Dendritic cell treated with granulocyte-macrophage colony-stimulating factor and Interleukin-4, amounts not matched to agents 40 ng/mL and 50 ng/mL, for 4 days (primary cell): Measurements from ENCODE around the gene DCAF6.
"Not testable (repeated sequence)": the region's sequence is repeated elsewhere in the genome, so short reads cannot be mapped to it uniquely, and the experiment has no call there.

Source experiments
- H3K27ac Mint-ChIP-seq: one replicate; pipeline ENCODE4 v1.8.0; 2022; ENCODE audit warnings: mild to moderate bottlenecking, mixed read lengths
- H3K27me3 Mint-ChIP-seq: one replicate; pipeline ENCODE4 v1.8.0; 2022; ENCODE audit warnings: mild to moderate bottlenecking, mixed read lengths
- H3K36me3 Mint-ChIP-seq: one replicate; pipeline ENCODE4 v1.8.0; 2022; ENCODE audit warnings: low read depth, mixed read lengths
- H3K4me1 Mint-ChIP-seq: one replicate; pipeline ENCODE4 v1.8.0; 2022; ENCODE audit warnings: low read depth, mixed read lengths
- H3K4me3 Mint-ChIP-seq: one replicate; pipeline ENCODE4 v1.8.0; 2022; ENCODE audit warnings: mild to moderate bottlenecking, moderate library complexity, mixed read lengths
- H3K9me3 Mint-ChIP-seq: one replicate; pipeline ENCODE4 v1.8.0; 2022; ENCODE audit warnings: mixed read lengths
- intact Hi-C: fragments of 100-400 bp; cut with micrococcal nuclease; formaldehyde crosslinking; loops from one replicate; pipeline ENCODE4 v1.15.0; 2022

Gene DCAF6

DNA sequence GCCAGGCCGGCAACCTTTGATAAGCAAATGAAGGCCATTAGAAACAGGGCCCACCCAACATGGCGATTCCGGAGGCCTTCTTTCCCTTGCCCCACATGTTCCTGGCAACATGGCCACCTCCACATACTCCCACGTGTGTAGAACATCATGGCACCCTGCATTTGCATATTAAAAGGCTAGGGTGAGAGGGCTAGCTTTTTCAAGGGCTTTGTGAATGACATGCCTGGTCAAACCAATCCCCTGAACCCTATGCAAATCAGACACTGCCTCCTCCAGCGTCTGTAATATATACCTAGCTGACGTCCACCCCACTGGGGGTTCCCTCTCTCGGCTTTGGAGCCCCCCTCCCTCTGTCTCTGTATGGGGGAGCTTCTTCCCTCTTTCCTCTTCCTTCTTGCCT lies 24.2 kb upstream of the DCAF6 start:
- H3K27ac Mint-ChIP-seq, result no peak overlapping the region
- peaks cover 12% of the 10 kb centered on the region for H3K9me3 Mint-ChIP-seq
- H3K4me3 Mint-ChIP-seq, result no peak overlapping the region
- H3K36me3 Mint-ChIP-seq, result peaks cover 25% of the 10 kb centered on the region
- intact Hi-C loops, result no loop called here
- H3K4me1 Mint-ChIP-seq, result peaks cover 20% of the 10 kb centered on the region
- no peaks in the 10 kb centered on the region for H3K27me3 Mint-ChIP-seq

DNA sequence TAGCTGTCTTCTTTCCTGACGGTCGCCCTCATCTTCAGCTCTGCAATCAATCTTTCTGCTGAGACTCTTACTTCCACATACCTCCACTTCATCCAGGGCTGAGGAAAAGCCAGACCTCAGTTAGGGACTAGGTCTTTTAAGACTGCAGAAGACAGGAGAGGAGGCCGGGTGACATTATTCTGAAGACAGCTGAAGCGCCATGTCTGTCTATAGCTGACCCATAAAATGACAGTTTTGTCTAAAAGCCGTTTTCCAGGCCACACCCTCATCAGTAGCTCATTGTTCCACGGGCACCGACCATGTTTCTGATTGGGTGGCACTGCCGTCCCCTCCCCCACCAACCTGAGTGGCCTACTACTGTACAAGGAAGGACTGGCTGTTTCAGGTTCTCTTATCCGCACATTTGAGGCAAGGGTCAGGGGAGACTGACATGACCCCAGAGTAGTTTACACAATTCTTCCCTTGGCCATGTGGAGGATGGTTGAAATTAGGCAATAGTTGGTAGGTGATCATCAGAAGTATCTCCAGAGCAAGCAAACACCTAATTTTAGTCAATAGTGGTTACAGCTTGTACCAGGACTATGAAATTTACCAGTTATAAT lies 22.5 kb upstream of the DCAF6 start, which contains the start of gene ADCY10:
Gene ADCY10, minus strand, starts transcription at position 240 of the 602 bp plus-strand sequence. CDS start 8,994 bp downstream, outside the sequence.
- H3K27me3 Mint-ChIP-seq, result no peaks in the 10 kb centered on the region
- H3K4me3 Mint-ChIP-seq, result no peak within 1 kb of the TSS
- intact Hi-C loops, result no loop called here
- H3K27ac Mint-ChIP-seq, result no peak within 1 kb of the TSS
- peaks cover 20% of the 10 kb centered on the region for H3K4me1 Mint-ChIP-seq
- peaks cover 38% of the 10 kb centered on the region for H3K36me3 Mint-ChIP-seq
- peaks cover 12% of the 10 kb centered on the region for H3K9me3 Mint-ChIP-seq

DNA sequence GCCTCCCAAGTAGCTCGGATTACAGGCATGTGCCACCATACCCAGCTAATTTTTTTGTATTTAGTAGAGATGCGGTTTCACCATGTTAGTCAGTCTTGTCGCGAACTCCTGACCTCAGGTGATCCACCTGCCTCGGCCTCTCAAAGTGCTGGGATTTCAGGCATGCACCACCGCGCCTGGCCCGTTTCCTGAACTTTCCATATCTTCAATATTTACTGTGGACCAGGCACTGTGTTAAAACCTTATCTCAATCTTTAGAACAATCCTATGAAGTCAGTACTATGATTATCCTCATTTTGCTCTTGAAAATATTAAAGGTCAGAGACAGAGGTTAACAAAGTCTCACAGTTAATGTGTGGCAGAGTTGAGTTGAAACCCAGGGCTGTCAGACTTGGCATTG lies 20.9 kb upstream of the DCAF6 start:
- intact Hi-C loops, result no loop called here
- Mint-ChIP-seq H3K27me3 (no peaks in the 10 kb centered on the region), H3K36me3 (peaks cover 38% of the 10 kb centered on the region), H3K4me3 (no peak overlapping the region), H3K9me3 (peaks cover under 1% of the 10 kb centered on the region), H3K4me1 (peaks cover 19% of the 10 kb centered on the region), H3K27ac (no peak overlapping the region)

DNA sequence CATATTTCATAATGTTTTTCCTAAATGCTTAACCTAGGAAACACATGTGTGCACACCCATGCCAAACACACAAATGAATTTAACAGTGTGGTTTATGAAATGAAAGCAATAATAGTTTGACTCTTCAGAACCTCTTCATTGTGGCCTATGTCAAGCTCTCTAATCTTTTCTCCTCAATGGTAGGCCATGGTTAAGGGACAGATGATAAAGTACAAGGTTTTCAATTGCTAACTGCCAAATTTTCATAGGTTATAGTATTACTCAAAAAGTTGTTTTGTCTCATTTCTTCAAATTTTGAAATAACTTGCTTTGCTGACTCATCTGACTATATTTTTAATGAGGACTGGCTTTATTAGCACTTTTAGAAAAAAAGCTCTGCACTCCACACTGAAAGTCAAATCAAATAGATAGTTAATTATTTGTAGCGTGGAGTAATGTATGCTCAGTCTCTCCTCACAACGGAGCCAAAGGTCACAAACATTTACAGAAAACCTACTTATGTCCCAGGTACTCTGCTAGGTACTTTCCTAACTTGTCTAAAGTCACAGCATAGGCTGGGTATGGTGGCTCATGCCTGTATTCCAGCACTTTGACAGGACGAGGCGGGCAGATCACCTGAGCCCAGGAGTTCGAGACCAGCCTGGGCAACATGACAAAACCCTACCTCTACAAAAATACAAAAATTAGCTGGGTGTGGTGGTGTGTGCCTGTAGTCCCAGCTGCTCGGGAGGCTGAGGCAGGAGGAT lies 19.5 kb upstream of the DCAF6 start:
- no peaks in the 10 kb centered on the region for H3K27me3 Mint-ChIP-seq
- no peak overlapping the region for H3K4me3 Mint-ChIP-seq
- H3K9me3 Mint-ChIP-seq, result no peaks in the 10 kb centered on the region
- intact Hi-C loops, result no loop called here
- H3K36me3 Mint-ChIP-seq, result peaks cover 38% of the 10 kb centered on the region
- no peak overlapping the region for H3K27ac Mint-ChIP-seq
- peaks cover 5% of the 10 kb centered on the region for H3K4me1 Mint-ChIP-seq

DNA sequence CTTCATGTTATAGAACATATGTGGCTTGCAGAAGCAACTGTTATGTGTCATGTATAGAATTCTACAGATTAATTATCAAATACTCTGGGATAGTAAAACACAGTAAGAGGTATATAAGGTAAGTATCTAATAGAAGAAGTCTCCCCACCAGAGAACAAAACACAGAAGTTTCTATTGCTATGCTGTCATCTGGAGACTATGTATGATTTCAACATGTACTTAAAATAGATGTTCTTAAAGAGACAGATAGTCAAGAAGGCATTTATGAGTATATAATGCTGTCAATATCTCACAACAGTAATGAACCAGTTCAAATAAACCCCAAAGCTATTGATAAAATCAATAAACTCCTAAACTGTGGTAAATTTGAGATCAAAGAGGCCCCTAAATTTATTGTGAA lies 14.5 kb upstream of the DCAF6 start:
- Mint-ChIP-seq H3K36me3 (peaks cover 26% of the 10 kb centered on the region), H3K4me1 (peaks cover 16% of the 10 kb centered on the region), H3K4me3 (no peak overlapping the region), H3K27ac (no peak overlapping the region), H3K9me3 (no peaks in the 10 kb centered on the region), H3K27me3 (no peaks in the 10 kb centered on the region)
- intact Hi-C loops, result no loop called here

DNA sequence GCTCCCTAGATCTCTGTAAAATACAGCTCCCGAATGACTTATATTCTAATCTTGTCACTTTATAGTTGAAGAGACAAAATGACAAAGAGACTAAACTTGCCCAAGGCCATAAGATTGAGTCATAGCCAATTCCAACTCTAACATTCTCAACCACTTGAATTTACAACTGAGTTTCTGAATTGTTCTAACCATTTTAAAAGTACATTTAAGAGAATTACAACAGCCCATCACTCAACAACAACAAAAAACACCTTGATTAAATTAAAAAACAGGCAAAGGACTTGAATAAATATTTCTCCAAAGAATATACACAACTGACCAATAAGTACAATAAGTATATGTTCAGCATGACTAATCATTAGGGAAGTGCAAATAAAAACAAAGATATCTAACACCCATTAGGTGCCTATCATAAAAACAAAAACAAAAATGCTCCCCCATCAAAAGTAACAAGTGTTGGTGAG lies 13.8 kb upstream of the DCAF6 start:
- Mint-ChIP-seq H3K9me3 (no peaks in the 10 kb centered on the region), H3K4me1 (peaks cover 16% of the 10 kb centered on the region), H3K27ac (no peak overlapping the region), H3K36me3 (peaks cover 20% of the 10 kb centered on the region), H3K27me3 (no peaks in the 10 kb centered on the region), H3K4me3 (no peak overlapping the region)
- intact Hi-C loops, result no loop called here

DNA sequence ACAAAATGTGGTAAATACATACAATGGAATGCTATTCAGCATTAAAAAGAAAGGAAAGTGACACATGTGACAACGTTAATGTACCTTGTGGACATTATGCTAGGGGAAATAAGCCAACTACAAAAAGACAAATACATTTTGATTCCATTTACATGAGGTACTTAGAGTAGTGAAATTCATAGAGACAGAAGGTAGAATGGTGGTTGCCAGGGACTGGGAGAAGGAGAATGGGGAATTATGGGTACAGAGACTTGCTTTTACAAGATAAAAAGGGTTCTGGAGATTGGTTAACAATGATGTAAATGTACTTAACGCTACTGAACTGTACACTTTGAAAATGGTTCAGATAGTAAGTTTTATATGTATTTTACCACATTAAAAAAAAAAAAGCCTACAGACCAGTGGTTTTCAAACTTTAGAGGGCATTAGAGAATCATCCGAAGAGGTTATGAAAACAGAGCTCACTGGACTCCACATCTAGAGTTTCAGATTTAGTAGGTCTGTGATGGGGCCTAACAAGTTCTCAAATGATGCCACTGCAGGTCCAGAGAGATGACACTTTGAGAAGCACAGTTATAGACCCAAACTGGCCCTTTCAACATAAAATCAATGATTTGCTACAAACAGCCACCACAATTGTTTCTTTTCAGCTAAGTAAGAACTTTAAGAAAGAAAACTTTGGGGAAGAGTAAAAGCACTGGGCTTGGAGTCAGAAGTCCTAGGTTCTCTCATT lies 13.0 kb upstream of the DCAF6 start:
- H3K27ac Mint-ChIP-seq, result no peak overlapping the region
- peaks cover 12% of the 10 kb centered on the region for H3K36me3 Mint-ChIP-seq
- H3K4me1 Mint-ChIP-seq, result peaks cover 16% of the 10 kb centered on the region
- no peaks in the 10 kb centered on the region for H3K9me3 Mint-ChIP-seq
- H3K27me3 Mint-ChIP-seq, result no peaks in the 10 kb centered on the region
- H3K4me3 Mint-ChIP-seq, result no peak overlapping the region
- intact Hi-C loops, result no loop called here

DNA sequence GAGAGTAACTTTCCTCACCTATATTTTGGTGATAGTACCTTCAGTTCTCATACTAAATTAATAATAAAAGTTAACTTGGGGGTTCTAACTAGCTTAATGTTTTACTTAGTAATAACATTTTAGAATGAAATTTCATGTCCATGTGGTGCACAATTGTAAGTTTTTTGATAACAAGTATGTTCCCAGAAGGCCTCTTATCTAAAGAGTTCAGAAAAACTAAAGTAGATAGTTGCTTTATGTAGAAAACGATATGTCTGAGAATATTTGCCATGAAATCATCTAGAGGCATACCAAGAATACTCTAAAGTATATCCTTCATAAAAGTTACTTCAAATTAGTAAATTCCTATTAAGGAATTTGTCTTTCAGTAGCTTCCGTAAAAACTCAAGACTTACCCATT lies 12.4 kb upstream of the DCAF6 start:
- no peaks in the 10 kb centered on the region for H3K9me3 Mint-ChIP-seq
- peaks cover 10% of the 10 kb centered on the region for H3K36me3 Mint-ChIP-seq
- no peak overlapping the region for H3K4me3 Mint-ChIP-seq
- H3K27me3 Mint-ChIP-seq, result no peaks in the 10 kb centered on the region
- intact Hi-C loops, result no loop called here
- H3K27ac Mint-ChIP-seq, result no peak overlapping the region
- H3K4me1 Mint-ChIP-seq, result peaks cover 14% of the 10 kb centered on the region

DNA sequence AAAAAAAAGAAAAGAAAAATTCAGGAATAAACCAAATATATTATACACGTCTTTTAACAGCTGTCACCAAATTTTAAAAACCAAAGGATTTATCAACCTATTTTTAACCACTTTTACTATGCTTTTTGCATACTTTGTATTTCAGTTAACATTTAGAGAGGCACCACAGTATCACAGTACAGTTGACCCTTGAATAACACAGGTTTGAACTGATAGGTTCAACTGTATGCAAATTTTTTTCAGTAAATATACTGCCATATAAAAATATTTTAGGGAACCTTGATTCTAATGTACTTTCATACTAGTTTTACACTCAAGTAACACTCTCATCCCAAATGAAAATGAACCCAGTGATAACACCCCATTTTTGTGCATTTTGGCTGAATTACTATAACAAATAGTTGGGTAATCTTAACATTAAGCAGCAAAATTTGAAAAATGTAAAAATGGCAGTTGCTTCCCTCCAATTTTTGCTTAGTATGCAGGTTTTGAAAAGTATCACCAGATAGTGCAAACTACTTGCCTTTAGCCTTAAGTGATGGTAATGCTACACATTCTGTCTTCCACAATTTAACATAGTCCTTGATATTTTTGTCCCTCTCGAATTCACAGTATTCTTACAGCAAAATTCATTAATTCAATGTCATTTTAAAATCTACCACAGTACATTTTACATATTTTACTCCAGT lies 11.8 kb upstream of the DCAF6 start:
- peaks cover 10% of the 10 kb centered on the region for H3K36me3 Mint-ChIP-seq
- H3K27me3 Mint-ChIP-seq, result no peaks in the 10 kb centered on the region
- H3K27ac Mint-ChIP-seq, result no peak overlapping the region
- H3K4me3 Mint-ChIP-seq, result no peak overlapping the region
- H3K4me1 Mint-ChIP-seq, result peaks cover 11% of the 10 kb centered on the region
- intact Hi-C loops, result no loop called here
- no peaks in the 10 kb centered on the region for H3K9me3 Mint-ChIP-seq

DNA sequence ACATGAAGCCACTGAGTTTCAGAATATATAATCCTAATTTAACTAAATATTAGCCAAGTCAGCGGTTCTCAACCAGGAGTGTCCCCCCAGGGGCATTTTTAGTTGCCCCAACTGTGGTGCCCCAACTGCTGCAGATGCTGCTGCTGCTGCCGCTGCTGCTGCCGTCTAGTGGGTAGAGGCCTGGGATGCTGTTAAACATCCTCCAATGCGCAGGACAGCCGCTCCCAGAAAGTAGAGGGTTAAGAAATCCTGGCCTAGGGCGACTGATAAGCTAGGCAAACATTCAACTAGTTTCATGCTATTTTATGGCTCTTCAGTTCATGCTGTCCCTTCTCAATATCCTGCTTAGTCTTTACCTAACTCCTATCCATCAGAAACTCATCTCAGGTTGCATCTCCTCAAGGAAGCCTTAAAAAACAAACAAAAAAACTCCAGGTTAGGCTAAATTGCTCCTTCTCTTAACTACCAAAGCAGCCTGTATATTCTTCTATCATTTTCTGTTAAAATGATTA lies 9.9 kb upstream of the DCAF6 start:
- intact Hi-C loops, result no loop called here
- H3K4me1 Mint-ChIP-seq, result peaks cover 11% of the 10 kb centered on the region
- H3K36me3 Mint-ChIP-seq, result peaks cover 10% of the 10 kb centered on the region
- no peaks in the 10 kb centered on the region for H3K27me3 Mint-ChIP-seq
- H3K27ac Mint-ChIP-seq, result no peak overlapping the region
- H3K9me3 Mint-ChIP-seq, result no peaks in the 10 kb centered on the region
- H3K4me3 Mint-ChIP-seq, result no peak overlapping the region

DNA sequence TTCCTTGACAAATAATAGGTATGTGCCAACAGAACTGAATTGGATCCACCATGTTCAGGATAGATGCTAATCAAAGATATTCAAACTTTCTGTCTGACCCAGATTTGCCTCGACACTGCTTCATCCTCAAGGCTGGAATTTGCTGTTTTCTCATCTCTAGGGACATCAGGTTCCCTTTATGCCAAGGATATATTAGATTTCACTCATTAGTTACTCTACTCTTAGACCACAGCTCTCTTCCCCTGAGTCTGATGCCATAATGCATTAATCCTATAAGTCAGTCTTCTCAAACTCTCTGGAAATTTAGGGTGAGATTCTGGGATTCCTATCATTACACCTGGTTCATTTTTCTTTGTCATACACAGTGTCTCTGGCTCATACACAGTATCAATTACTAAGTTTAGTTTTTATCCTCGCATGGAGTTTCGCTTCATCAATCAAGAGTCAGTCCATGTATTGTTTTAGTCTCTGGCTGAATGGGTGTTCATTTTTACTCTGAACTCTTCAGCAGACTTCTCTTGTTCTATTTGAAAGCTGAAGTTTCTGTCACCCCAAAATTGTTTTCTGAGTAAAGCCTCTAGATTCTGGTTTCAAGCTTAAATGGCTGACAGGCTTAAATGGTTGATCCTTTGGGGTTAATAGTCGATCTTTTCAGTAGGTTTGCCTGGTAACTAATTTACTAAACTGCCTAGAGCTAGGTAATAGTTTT lies 9.3 kb upstream of the DCAF6 start:
- no peaks in the 10 kb centered on the region for H3K27me3 Mint-ChIP-seq
- H3K27ac Mint-ChIP-seq, result no peak overlapping the region
- intact Hi-C loops, result no loop called here
- H3K36me3 Mint-ChIP-seq, result peaks cover 10% of the 10 kb centered on the region
- peaks cover 11% of the 10 kb centered on the region for H3K4me1 Mint-ChIP-seq
- H3K4me3 Mint-ChIP-seq, result no peak overlapping the region
- no peaks in the 10 kb centered on the region for H3K9me3 Mint-ChIP-seq

DNA sequence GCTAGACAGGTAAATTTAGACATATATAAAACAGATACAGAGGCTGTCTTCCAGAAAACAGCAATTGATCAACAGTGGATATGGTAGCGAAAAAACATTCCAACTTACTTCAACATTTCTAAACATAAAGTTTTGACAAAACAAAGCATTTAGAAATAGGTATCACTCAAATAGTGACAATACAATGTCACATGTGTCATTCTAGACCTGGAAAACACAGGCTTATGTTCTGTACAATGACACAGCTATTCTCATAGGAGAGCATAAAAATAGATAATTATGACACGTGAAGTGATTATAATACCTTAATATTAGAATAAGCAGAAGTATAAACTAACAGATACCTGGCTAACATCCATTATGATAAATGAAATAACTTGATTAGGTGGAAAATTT lies 8.0 kb upstream of the DCAF6 start:
- Mint-ChIP-seq H3K4me3 (no peak overlapping the region), H3K27ac (no peak overlapping the region), H3K27me3 (no peaks in the 10 kb centered on the region), H3K4me1 (peaks cover 10% of the 10 kb centered on the region), H3K9me3 (no peaks in the 10 kb centered on the region), H3K36me3 (peaks cover 2% of the 10 kb centered on the region)
- intact Hi-C loops, result no loop called here

DNA sequence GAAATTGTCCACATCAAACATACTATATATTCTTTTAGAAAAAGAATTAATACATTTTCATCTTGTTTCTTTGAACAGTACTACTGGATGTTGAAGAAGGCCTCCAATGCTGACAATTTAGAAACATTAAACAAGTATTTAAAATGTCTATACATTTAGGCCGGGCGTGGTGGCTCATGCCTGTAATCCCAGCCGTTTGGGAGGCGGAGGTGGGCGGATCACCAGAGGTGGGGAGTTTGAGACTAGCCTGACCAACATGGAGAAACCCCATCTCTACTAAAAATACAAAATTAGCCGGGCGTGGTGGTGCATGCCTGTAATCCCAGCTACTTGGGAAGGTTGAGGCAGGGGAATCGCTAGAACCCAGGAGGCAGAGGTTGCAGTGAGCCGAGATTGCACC lies 7.6 kb upstream of the DCAF6 start:
- H3K36me3 Mint-ChIP-seq, H3K27ac Mint-ChIP-seq, intact Hi-C loops, H3K27me3 Mint-ChIP-seq, H3K4me3 Mint-ChIP-seq, H3K9me3 Mint-ChIP-seq: not testable (repeated sequence)
- peaks cover 13% of the 10 kb centered on the region for H3K4me1 Mint-ChIP-seq
